HEK293 (cell line): Measurements from ENCODE around the gene FAM171A1.

Source experiments
- CTCF ChIA-PET: fragments of 350-600 bp; formaldehyde crosslinking; extraction: SDS; loops from one replicate; lab custom pipeline; 2021; ENCODE audit warnings: antibody characterized with exemption; lab: Yijun Ruan, JAX
- POLR2A ChIA-PET: fragments of 300-600 bp; formaldehyde crosslinking; extraction: SDS; loops from one replicate; lab custom pipeline; 2020; ENCODE audit warnings: antibody characterized with exemption, inconsistent platforms; lab: Yijun Ruan, JAX
- H3K27ac ChIP-seq: fragments of 200-500 bp; sonication (Bioruptor generic); 2 replicates; pipeline ENCODE4 v1.5.1; 2014; ENCODE audit warnings: low read depth, low read length, control low read depth, inconsistent platforms; ENCODE audit errors: extremely low read depth
- H3K36me3 ChIP-seq, 2 experiments: fragments of 200-500 bp in 1 of 2; sonication (Bioruptor generic) in 1 of 2; 1 replicate in 1 of 2; 2 replicates in 1 of 2; pipeline ENCODE4 v1.5.1; 2014 to 2017; ENCODE audit warnings: inconsistent platforms in 2 of 2, low read length in 2 of 2; ENCODE audit not compliant: control insufficient read depth in 2 of 2, insufficient read depth in 1 of 2
- H3K4me1 ChIP-seq: fragments of 200-500 bp; sonication (Bioruptor generic); 2 replicates; pipeline ENCODE4 v1.5.1; 2014; ENCODE audit warnings: mild to moderate bottlenecking, low read length, inconsistent platforms; ENCODE audit not compliant: control insufficient read depth, insufficient read depth
- H3K4me3 ChIP-seq: 2 replicates; pipeline ENCODE4 v1.5.1; 2011; ENCODE audit warnings: low read depth, mild to moderate bottlenecking, control low read depth, low read length, moderate library complexity
- H3K9me3 ChIP-seq: fragments of 200-500 bp; sonication (Bioruptor generic); 2 replicates; pipeline ENCODE4 v1.5.1; 2014; ENCODE audit warnings: low read depth, low read length, inconsistent platforms; ENCODE audit not compliant: control insufficient read depth, insufficient read depth
- EGR2 ChIP-seq: fragments of 450-650 bp; formaldehyde crosslinking; IDR thresholded peaks from 2 replicates; pipeline ENCODE4 v1.5.1; 2016; ENCODE audit warnings: low read depth, missing biosample characterization, missing genetic modification characterization
- IKZF3 ChIP-seq: fragments of 450-650 bp; IDR thresholded peaks from 2 replicates; pipeline ENCODE4 v1.5.0; 2018; ENCODE audit warnings: missing biosample characterization, mild to moderate bottlenecking, missing genetic modification characterization, moderate library complexity
- INSM2 ChIP-seq: fragments of 450-650 bp; formaldehyde crosslinking; IDR thresholded peaks from 2 replicates; pipeline ENCODE4 v1.5.1; 2016; ENCODE audit warnings: missing biosample characterization, missing genetic modification characterization
- KLF7 ChIP-seq: fragments of 450-650 bp; formaldehyde crosslinking; IDR thresholded peaks from 2 replicates; pipeline ENCODE4 v1.5.1; 2016; ENCODE audit warnings: missing biosample characterization, missing genetic modification characterization, borderline replicate concordance
- SP3 ChIP-seq: fragments of 450-650 bp; formaldehyde crosslinking; IDR thresholded peaks from 2 replicates; pipeline ENCODE4 v1.5.1; 2016; ENCODE audit warnings: missing biosample characterization, missing genetic modification characterization
- YY1 ChIP-seq: fragments of 450-650 bp; formaldehyde crosslinking; IDR thresholded peaks from 2 replicates; pipeline ENCODE4 v1.5.1; 2018; ENCODE audit warnings: missing biosample characterization, missing genetic modification characterization
- YY2 ChIP-seq: fragments of 450-650 bp; formaldehyde crosslinking; IDR thresholded peaks from 2 replicates; pipeline ENCODE4 v1.5.1; 2016; ENCODE audit warnings: missing biosample characterization, missing genetic modification characterization
- ZBTB1 ChIP-seq: fragments of 450-650 bp; formaldehyde crosslinking; IDR thresholded peaks from 2 replicates; pipeline ENCODE4 v1.5.1; 2016; ENCODE audit warnings: missing biosample characterization, missing genetic modification characterization
- ZNF157 ChIP-seq: fragments of 450-650 bp; formaldehyde crosslinking; IDR thresholded peaks from 2 replicates; pipeline ENCODE4 v1.5.1; 2016; ENCODE audit warnings: missing biosample characterization, missing genetic modification characterization
- ZNF175 ChIP-seq: fragments of 450-650 bp; formaldehyde crosslinking; IDR thresholded peaks from 2 replicates; pipeline ENCODE4 v1.5.1; 2016; ENCODE audit warnings: missing biosample characterization, missing genetic modification characterization
- ZNF239 ChIP-seq: fragments of 450-650 bp; formaldehyde crosslinking; IDR thresholded peaks from 2 replicates; pipeline ENCODE4 v1.5.1; 2016; ENCODE audit warnings: missing biosample characterization, missing genetic modification characterization
- ZNF248 ChIP-seq: fragments of 450-650 bp; formaldehyde crosslinking; IDR thresholded peaks from 2 replicates; pipeline ENCODE4 v1.5.1; 2017; ENCODE audit warnings: missing biosample characterization, missing genetic modification characterization
- ZNF266 ChIP-seq: fragments of 450-650 bp; formaldehyde crosslinking; IDR thresholded peaks from 2 replicates; pipeline ENCODE4 v1.5.1; 2016; ENCODE audit warnings: missing biosample characterization, missing genetic modification characterization, low read depth
- ZNF366 ChIP-seq: fragments of 450-650 bp; formaldehyde crosslinking; conservative IDR thresholded peaks from 2 replicates; pipeline ENCODE4 v1.5.1; 2016; ENCODE audit warnings: missing biosample characterization, missing genetic modification characterization
- ZNF398 ChIP-seq: fragments of 450-650 bp; formaldehyde crosslinking; IDR thresholded peaks from 2 replicates; pipeline ENCODE4 v1.5.1; 2017; ENCODE audit warnings: missing biosample characterization, missing genetic modification characterization
- ZNF560 ChIP-seq: fragments of 450-650 bp; formaldehyde crosslinking; IDR thresholded peaks from 2 replicates; pipeline ENCODE4 v1.5.1; 2017; ENCODE audit warnings: missing biosample characterization, missing genetic modification characterization, borderline replicate concordance
- ZNF571 ChIP-seq: fragments of 450-650 bp; formaldehyde crosslinking; IDR thresholded peaks from 2 replicates; pipeline ENCODE4 v1.5.0; 2017; ENCODE audit warnings: missing biosample characterization, missing genetic modification characterization
- ZNF585B ChIP-seq: fragments of 450-650 bp; formaldehyde crosslinking; IDR thresholded peaks from 2 replicates; pipeline ENCODE4 v1.5.1; 2016; ENCODE audit warnings: missing biosample characterization, missing genetic modification characterization
- ZNF654 ChIP-seq: fragments of 450-650 bp; formaldehyde crosslinking; IDR thresholded peaks from 2 replicates; pipeline ENCODE4 v1.5.1; 2016; ENCODE audit warnings: low read depth, missing biosample characterization, missing genetic modification characterization
- ZNF701 ChIP-seq: fragments of 450-650 bp; formaldehyde crosslinking; IDR thresholded peaks from 2 replicates; pipeline ENCODE4 v1.5.1; 2016; ENCODE audit warnings: missing biosample characterization, missing genetic modification characterization
- ZNF704 ChIP-seq: fragments of 450-650 bp; formaldehyde crosslinking; IDR thresholded peaks from 2 replicates; pipeline ENCODE4 v1.5.1; 2016; ENCODE audit warnings: missing biosample characterization, missing genetic modification characterization
- ZNF76 ChIP-seq: fragments of 450-650 bp; formaldehyde crosslinking; IDR thresholded peaks from 2 replicates; pipeline ENCODE4; 2016; ENCODE audit warnings: low read depth, missing biosample characterization, missing genetic modification characterization, borderline replicate concordance
- ZNF776 ChIP-seq: fragments of 450-650 bp; formaldehyde crosslinking; IDR thresholded peaks from 2 replicates; pipeline ENCODE4 v1.5.0; 2017; ENCODE audit warnings: missing biosample characterization, missing genetic modification characterization, borderline replicate concordance
- ZNF777 ChIP-seq: fragments of 450-650 bp; formaldehyde crosslinking; IDR thresholded peaks from 2 replicates; pipeline ENCODE4 v1.5.1; 2017; ENCODE audit warnings: missing biosample characterization, missing genetic modification characterization, borderline replicate concordance

The FAM171A1 gene

GRCh38 chr10:15325944-15326284 lies 45.2 kb downstream of the FAM171A1 start:
- TF ChIP-seq ZNF239 (tag by site-specific recombination) (no peak), YY1 (tag by site-specific recombination) (no peak), IKZF3 (tag by site-specific recombination) (no peak), EGR2 (no peak), INSM2 (no peak), ZNF704 (tag by site-specific recombination) (no peak), ZNF571 (tag by site-specific recombination) (no peak), ZNF366 (no peak), ZNF266 (tag by site-specific recombination) (no peak), ZNF585B (tag by site-specific recombination) (no peak), ZBTB1 (tag by site-specific recombination) (no peak), ZNF560 (no peak), ZNF777 (tag by site-specific recombination) (no peak), ZNF776 (tag by site-specific recombination) (no peak), ZNF398 (tag by site-specific recombination) (no peak), ZNF175 (tag by site-specific recombination) (no peak)
- Histone ChIP-seq H3K9me3 (no peaks in the 10 kb centered on the region), H3K36me3 (no peaks in the 10 kb centered on the region), H3K4me1 (peaks cover 4% of the 10 kb centered on the region), H3K4me3 (no peak overlapping the region), H3K27ac (no peak overlapping the region)
- CTCF ChIA-PET, result interaction anchor here (0.6 to 0.8 kb wide), 2 partner anchors 46 to 295 kb away, joined by 3 to 8 read pairs; no protein-coding TSS in a partner anchor
- POLR2A ChIA-PET, result no interaction called here

GRCh38 chr10:15325243-15325943 lies 45.7 kb downstream of the FAM171A1 start:
- TF ChIP-seq KLF7 (tag by site-specific recombination), result no peak
- TF ChIP-seq YY2 (tag by site-specific recombination), result no peak
- no peak for TF ChIP-seq ZNF76 (tag by site-specific recombination)
- TF ChIP-seq SP3 (tag by site-specific recombination), result no peak
- no peak for TF ChIP-seq ZNF248
- TF ChIP-seq ZNF654, result no peak
- TF ChIP-seq ZBTB1 (tag by site-specific recombination), result no peak
- TF ChIP-seq ZNF157 (tag by site-specific recombination), result no peak
- TF ChIP-seq ZNF266 (tag by site-specific recombination), result no peak
- no peak for TF ChIP-seq ZNF701 (tag by site-specific recombination)
- H3K9me3 ChIP-seq, result no peaks in the 10 kb centered on the region
- no peaks in the 10 kb centered on the region for H3K36me3 ChIP-seq
- no peak overlapping the region for H3K4me3 ChIP-seq
- ChIA-PET POLR2A (no interaction called here), CTCF (interaction anchor here (0.6 to 0.8 kb wide), 2 partner anchors 46 to 296 kb away, joined by 3 to 8 read pairs; no protein-coding TSS in a partner anchor)
- H3K27ac ChIP-seq, result no peak overlapping the region
- peaks cover 4% of the 10 kb centered on the region for H3K4me1 ChIP-seq
